HG03342 (cell line): Measurements from ENCODE around the gene THSD4.
"Not testable (repeated sequence)": the region's sequence is repeated elsewhere in the genome, so short reads cannot be mapped to it uniquely, and the experiment has no call there.

Experiments
- ATAC-seq: cut with Tn5 transposase; IDR thresholded peaks from one replicate; pipeline ENCODE4 v1.9.1; 2021; ENCODE audit warnings: mild to moderate bottlenecking, moderate library complexity; ENCODE audit not compliant: unreplicated experiment

Gene THSD4

GRCh38 chr15:71401728-71402127 is 286.5 kb downstream of the THSD4 start:
- not testable (repeated sequence) for ATAC-seq

GRCh38 chr15:71409541-71409940 is 294.3 kb downstream of the THSD4 start:
- no peak for ATAC-seq

GRCh38 chr15:71410347-71410746 is 295.1 kb downstream of the THSD4 start:
- no peak for ATAC-seq

DNA sequence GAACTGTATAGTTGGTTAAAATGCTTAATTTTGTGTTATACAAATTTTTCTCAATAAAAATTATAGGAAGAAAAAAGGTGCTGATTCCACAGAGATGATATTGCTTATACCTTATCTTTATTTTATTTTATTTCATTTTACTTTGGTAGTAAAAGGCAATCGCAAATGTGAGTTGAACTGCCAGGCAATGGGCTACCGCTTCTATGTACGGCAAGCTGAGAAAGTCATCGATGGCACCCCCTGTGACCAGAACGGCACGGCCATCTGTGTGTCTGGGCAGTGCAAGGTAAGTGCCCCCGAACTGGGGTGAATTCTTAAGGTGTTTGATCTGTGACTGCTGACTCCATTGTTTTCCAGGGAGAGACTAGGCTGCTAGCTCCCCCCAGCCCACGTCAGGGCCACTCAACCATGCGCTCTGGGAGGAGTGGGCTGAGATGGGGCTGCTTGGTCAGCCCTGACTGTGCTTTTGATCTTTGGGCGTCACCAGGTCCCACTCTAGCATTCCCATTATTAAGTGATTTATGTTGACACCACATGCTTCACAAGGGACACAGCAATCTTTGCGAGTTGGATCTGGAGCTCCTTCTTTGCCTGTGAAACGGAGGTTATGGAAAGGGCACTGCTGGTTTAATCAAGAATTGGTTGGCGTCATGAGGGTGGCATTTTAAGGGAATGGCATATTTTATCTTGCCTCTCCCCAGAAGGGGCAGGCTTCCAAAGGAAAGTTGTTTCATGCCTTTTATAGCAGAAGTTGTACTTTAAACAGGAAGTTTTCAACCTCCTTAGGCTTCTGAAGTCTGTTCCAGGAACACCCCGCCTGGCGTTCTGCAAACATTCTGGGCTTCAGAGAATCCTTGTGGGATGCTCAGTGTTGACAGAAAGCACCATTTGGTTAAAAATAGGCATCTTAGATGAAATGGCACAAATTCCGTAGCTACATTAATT is 296.5 kb downstream of the THSD4 start:
- ATAC-seq: no peak

- ATAC-seq: no peak
Measured at GRCh38 chr15:71413419-71413818, 298.1 kb downstream of the THSD4 start.

- no peak for ATAC-seq
Measured at GRCh38 chr15:71414853-71415252, 299.6 kb downstream of the THSD4 start.

- ATAC-seq: no peak
Measured at GRCh38 chr15:71422530-71423259, 307.4 kb downstream of the THSD4 start.

DNA sequence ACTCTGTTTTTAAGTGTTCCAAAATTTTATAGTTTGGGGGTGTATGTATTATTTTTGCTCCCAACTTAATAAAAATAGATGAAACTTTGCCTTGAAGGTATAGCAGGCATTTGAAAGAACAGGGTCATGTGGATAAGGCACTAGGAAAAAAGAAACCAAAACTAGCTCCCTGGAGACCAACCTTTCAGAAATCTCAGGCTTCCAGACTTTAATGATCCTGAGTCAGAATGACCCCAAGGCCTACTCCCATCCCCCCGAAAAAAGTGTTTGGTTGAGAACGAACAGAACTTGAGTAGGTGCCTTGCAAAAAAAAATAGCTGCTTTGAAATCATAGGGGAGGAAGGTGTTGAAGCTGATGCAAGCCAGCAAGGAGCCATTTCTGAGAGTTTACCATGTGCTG is 309.5 kb downstream of the THSD4 start:
- no peak for ATAC-seq

DNA sequence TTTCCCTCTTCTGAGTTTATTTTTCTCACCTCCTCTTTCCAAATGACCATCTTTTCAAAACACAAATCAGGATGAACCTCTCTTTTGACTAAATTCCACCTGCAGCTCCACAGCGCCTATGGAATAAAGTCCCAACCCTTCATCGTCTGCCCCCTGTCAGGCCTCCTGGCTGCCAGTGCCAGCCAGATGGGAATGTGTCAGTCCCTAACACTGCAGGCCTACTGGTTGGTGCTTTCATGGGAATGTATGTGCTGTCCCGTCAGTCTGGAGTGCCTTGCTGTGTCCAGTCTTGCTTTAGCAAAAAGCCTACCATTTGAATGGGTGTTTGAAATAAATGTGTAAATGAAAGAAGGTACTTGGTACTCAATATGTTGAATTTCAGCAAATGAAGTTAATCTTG is 310.1 kb downstream of the THSD4 start:
- ATAC-seq: no peak

DNA sequence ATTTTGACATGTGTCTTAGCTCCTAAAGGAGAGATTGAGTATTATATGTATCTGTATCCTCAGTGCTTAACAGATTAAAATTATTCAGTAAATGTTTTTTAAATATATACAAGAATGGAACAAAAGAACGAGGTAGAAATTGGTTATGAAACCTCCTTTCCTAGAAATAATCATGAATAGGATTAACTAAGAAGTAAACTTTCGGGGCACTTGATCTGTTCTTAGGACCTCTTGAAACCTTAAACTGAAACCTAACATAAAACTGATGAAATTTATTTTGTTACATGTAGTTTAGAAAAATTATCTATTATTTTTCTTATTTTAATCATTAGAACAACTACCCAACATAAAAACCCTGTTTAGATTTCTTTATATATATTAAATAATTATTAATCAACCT is 311.5 kb downstream of the THSD4 start:
- no peak for ATAC-seq

- no peak for ATAC-seq
Measured at GRCh38 chr15:71430782-71431181, 315.5 kb downstream of the THSD4 start.

DNA sequence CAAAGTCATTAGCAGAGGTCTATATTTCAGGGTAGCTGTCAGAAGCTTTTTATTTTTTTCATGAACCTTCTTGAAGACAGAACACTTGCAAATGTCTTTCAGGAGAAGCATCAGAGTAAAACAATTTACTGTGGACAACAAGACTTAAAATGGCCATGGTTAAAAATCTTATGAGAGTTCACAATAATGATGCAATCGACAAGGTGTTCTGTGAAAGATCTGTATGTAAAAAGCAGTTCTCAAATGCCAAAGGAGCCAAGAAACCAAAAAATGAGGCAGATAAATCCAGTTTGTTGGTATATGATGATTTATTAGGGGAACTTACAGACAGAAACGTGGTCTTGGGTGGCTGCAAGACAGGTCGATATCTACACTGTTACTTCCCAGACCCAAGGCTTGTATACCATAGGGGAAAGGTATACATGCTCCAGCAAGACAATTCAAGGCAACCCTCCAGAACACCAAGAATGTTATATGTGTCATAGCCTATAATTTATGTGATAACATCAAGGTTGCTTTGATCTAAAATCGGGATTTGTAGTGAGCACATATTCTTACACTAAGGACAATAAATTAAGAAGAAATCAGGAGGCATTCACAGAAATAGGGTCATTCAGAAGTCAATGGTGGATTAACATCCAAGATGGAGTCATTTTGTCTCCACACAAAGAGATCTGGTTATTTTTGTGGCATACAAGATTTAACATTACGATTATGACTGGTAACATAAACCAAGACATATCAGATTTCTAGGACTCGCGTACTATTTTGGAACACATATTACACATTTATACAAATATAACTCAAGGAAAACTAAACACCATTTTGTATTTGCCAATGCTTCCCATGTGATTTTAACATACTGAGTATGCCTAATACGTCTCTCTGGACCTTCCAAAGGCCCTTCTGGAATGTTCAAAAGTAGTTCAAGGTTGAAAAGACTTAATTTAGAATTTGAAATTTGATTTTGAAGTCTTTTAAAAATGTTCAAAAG is 316.4 kb downstream of the THSD4 start:
- ATAC-seq: no peak

- ATAC-seq: no peak
Measured at GRCh38 chr15:71433402-71433801, 318.1 kb downstream of the THSD4 start.

DNA sequence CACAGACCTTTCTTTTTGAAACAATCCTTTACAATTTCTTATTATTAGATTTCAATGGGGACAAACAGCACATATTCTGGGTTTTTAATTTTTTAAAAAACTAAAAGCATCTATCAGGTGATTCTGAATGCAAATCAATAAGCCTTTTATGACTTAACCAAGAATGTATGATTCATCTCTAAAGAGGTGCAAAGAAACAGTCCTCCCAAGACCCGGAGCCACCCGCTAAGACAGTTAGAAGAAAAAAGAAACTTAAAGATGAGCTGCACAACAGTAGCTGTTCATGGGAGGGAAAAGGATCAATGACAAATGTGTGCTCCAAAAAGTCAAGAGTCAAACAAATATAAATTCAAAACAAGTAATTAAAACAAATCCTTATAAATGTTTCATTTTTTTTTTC is 319.5 kb downstream of the THSD4 start:
- ATAC-seq: no peak

DNA sequence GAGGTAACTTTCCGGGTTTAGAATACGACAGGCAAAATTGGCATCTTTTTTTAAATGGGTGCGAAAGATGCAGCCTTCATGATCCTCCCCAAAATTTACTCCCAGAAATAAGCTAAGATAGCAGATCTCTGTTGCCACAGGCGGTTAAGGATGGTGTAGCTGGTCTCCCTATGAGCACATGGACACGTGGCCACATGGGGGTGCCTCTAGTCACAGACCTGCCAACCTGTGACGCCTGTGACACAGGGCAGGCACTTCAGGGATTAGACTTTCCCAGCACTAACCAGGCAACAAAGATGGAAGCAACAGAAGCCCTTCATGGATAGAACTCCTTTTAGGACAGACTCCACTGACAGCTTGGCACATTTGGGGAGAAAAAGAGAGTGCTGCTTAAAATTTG is 320.3 kb downstream of the THSD4 start:
- no peak for ATAC-seq

DNA sequence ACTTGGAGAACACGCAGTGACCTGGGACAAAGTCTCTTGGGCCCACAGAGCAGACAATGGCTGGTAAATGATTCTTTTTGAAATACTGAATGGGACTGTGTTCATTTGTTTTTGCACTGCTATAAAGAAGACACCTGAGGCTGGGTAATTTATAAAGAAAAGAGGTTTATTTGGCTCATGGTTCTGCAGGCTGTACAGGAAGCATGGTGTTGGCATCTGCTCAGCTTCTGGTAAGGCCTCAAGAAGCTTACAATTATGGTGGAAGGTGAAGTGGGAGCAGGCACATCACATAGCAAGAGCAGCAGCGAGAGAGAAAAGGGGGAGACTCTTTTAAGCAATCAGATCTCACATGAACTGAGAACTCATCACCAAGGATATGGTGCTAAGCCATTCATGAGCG is 321.6 kb downstream of the THSD4 start:
- ATAC-seq: no peak

DNA sequence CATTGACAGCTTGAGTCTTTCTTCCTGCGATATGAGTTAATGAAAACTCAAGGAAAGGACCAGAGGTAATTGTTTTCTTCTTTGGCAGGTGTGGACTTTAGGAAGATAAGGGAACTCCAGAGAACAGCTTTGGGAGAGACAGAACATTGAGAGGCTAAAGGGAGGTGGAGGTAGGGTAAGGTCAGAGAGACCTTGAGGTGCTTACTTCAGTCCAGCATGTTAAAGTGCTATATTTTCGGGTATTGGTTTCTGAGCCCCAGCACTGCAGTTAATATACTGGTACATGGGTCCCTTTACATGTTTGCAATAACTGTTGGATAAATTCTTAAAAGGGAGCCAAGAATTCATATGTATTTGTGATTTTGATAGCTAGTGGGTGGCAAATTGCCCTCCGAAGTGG is 322.1 kb downstream of the THSD4 start:
- no peak for ATAC-seq

DNA sequence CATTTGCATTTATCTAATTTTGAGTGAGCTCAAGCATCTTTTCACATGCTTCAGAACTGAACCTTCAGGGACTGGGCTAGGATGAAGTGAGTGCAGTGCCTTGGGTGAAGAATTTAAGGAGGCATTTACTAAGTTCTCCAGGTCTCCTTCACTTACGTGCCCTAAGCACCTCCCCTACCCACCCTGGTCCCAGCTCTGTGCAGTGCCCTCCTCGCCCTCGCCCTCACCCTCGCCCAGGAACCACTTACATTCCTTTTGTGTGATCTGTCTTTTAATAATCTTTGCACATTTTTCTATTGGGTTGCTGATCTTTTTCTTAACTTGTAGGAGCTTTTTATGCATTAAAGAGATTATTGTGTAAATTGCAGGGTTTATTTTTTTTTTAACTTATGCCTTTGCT is 322.6 kb downstream of the THSD4 start:
- no peak for ATAC-seq

DNA sequence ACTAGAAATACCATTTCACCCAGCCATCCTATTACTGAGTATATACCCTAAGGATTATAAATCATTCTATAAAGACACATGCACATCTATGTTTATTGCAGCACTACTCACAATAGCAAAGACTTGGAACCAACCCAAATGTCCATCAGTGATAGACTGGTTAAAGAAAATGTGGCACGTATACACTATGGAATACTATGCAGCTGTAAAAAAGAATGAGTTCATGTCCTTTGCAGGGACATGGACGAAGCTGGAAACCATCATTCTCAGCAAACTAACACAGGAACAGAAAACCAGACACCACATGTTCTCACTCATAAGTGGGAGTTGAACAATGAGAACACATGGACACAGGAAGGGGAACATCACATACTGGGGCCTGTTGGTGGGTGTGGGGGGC is 324.2 kb downstream of the THSD4 start:
- ATAC-seq: not testable (repeated sequence)

- no peak for ATAC-seq
Measured at GRCh38 chr15:71440489-71441110, 325.3 kb downstream of the THSD4 start.
